SU-DHL-6 (cell line): Measurements from ENCODE around the gene SCN4B.

Experiments used
- H2AFZ ChIP-seq: fragments of 200-600 bp; sonication (generic); 2 replicates; pipeline ENCODE4 v1.6.1; 2014; ENCODE audit warnings: low read depth, mild to moderate bottlenecking, moderate library complexity, mixed read lengths, antibody characterized with exemption, low read length; ENCODE audit not compliant: severe bottlenecking
- H3F3A ChIP-seq: fragments of 200-600 bp; shearing (Covaris generic); 2 replicates; pipeline ENCODE4 v1.6.0; 2016; ENCODE audit warnings: antibody characterized with exemption, mild to moderate bottlenecking; ENCODE audit not compliant: insufficient read depth
- H3K27ac ChIP-seq: fragments of 200-600 bp; sonication (generic); 2 replicates; pipeline ENCODE4 v1.5.1; 2016; ENCODE audit warnings: low read depth, mild to moderate bottlenecking, low read length, moderate library complexity, mixed read lengths
- H3K27me3 ChIP-seq: fragments of 200-600 bp; sonication (generic), shearing (Covaris generic); 2 replicates; pipeline ENCODE4 v1.6.0; 2014; ENCODE audit warnings: mild to moderate bottlenecking, low read length
- H3K36me3 ChIP-seq: fragments of 200-600 bp; sonication (generic); 2 replicates; pipeline ENCODE4 v1.6.1; 2014; ENCODE audit warnings: mild to moderate bottlenecking, low read length, mixed read lengths
- H3K4me2 ChIP-seq: fragments of 300-600, 200-600 bp; shearing (Covaris generic), sonication (generic); 2 replicates; pipeline ENCODE4 v1.6.0; 2014; ENCODE audit warnings: low read length, low read depth, mild to moderate bottlenecking; ENCODE audit not compliant: poor library complexity, severe bottlenecking
- H3K4me3 ChIP-seq: fragments of 200-600 bp; sonication (generic); 2 replicates; pipeline ENCODE4 v1.5.1; 2014; ENCODE audit warnings: antibody characterized with exemption, low read length, mild to moderate bottlenecking, mixed read lengths; ENCODE audit not compliant: insufficient read depth, poor library complexity, severe bottlenecking
- H3K79me2 ChIP-seq: fragments of 200-600 bp; sonication (generic); 2 replicates; pipeline ENCODE4 v1.6.1; 2014; ENCODE audit warnings: mild to moderate bottlenecking, low read length, moderate library complexity; ENCODE audit not compliant: insufficient read depth
- H3K9ac ChIP-seq: fragments of 200-600 bp; sonication (generic); 2 replicates; pipeline ENCODE4 v1.7.0; 2014; ENCODE audit warnings: mild to moderate bottlenecking, low read length
- H3K9me2 ChIP-seq: fragments of 200-600 bp; sonication (generic); replicated peaks from 2 replicates; pipeline ENCODE4 v1.6.1; 2014; ENCODE audit warnings: low read length; ENCODE audit not compliant: insufficient read depth
- H3K9me3 ChIP-seq: fragments of 200-600 bp; sonication (generic); 2 replicates; pipeline ENCODE4 v1.6.1; 2014; ENCODE audit warnings: low read length, mixed read lengths; ENCODE audit not compliant: insufficient read depth
- H4K20me1 ChIP-seq: fragments of 200-600 bp; sonication (generic); 2 replicates; pipeline ENCODE4 v1.6.1; 2014; ENCODE audit warnings: low read depth, mild to moderate bottlenecking, antibody characterized with exemption, low read length, moderate library complexity, mixed read lengths
- CTCF ChIP-seq: fragments of 200-600 bp; sonication (generic); IDR thresholded peaks from one replicate; pipeline ENCODE4 v1.5.1; 2017; ENCODE audit warnings: antibody characterized with exemption, mild to moderate bottlenecking, low read length, moderate library complexity; ENCODE audit not compliant: insufficient read depth, poor library complexity, severe bottlenecking
- EZH2phosphoT487 ChIP-seq: fragments of 200-600 bp; sonication (generic), shearing (Covaris generic); conservative IDR thresholded peaks from 2 replicates; pipeline ENCODE4 v1.6.1; 2018; ENCODE audit warnings: mild to moderate bottlenecking, antibody characterized with exemption, low read length, moderate library complexity, mixed read lengths

SCN4B gene

DNA sequence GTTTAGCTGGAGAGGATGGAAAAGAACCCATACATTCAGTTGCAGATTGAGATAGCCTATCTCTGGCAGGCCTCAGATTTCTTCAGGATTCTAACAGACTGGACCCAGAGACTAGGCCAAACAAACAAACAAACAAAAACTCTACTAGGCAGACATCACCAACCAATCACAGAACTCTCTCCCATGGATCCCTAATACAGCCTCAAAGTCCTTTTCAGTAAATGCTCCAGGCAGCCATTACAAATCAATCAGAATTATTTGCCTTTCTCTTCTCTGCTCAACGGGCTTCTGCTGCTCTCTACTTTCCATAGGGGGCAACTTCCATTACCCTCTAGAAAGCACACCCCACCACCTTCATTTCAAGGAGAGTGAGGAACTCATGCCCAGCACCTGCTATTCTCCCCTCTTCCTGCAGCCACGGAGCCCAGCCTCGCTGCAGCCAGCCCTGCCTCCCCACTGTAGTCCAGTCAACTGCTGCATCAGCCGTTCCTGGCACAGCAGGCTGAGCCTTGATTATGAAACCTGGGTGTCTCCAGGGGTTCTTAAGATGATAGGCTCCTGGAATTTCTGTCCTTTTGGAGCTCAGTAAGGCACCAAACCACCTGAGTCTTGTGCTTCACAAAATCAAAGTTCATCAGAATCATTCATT lies 46.8 kb downstream of the SCN4B start:
- no peak overlapping the region for H3K4me2 ChIP-seq
- no peaks in the 10 kb centered on the region for H3K9me3 ChIP-seq
- no peaks in the 10 kb centered on the region for H3F3A ChIP-seq
- H3K27ac ChIP-seq: no peak overlapping the region
- H4K20me1 ChIP-seq: no peaks in the 10 kb centered on the region
- no peaks in the 10 kb centered on the region for H3K36me3 ChIP-seq
- no peak overlapping the region for H3K9ac ChIP-seq
- H3K27me3 ChIP-seq: no peaks in the 10 kb centered on the region; the same call in 1 of the 2 replicates
- no peaks in the 10 kb centered on the region for H3K9me2 ChIP-seq
- no peak overlapping the region for H2AFZ ChIP-seq
- H3K4me3 ChIP-seq: no peak overlapping the region
- TF ChIP-seq CTCF (no peak), EZH2phosphoT487 (no peak)
- no peaks in the 10 kb centered on the region for H3K79me2 ChIP-seq

DNA sequence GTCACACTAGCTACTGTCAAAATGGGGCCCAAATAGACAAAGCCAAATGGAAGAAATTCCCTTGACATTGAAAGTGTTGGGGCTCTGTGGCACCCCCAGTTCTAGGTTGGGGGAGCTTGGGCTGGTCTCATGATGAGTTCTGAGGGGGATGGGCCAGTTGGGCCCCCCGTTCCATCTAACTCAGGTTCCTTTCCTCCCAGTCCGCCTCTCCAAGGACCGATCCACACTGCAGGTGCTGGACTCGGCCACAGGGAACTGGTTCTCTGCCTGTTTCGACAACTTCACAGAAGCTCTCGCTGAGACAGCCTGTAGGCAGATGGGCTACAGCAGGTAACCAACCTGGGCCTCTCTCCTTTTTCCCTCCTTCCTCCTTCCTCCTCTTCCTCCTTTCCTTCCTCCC lies 48.1 kb downstream of the SCN4B start:
- Histone ChIP-seq H3K36me3 (no peaks in the 10 kb centered on the region), H3K4me2 (no peak overlapping the region), H3K9me3 (no peaks in the 10 kb centered on the region), H3K27me3 (no peaks in the 10 kb centered on the region; the same call in 1 of the 2 replicates), H2AFZ (no peak overlapping the region), H3K9ac (no peak overlapping the region), H3F3A (no peaks in the 10 kb centered on the region), H4K20me1 (no peaks in the 10 kb centered on the region), H3K4me3 (no peak overlapping the region), H3K9me2 (no peaks in the 10 kb centered on the region), H3K79me2 (no peaks in the 10 kb centered on the region), H3K27ac (no peak overlapping the region)
- TF ChIP-seq CTCF (no peak), EZH2phosphoT487 (no peak)

GRCh38 chr11:118102721-118103261 lies 49.8 kb downstream of the SCN4B start:
- Histone ChIP-seq H3F3A (no peaks in the 10 kb centered on the region), H2AFZ (no peak overlapping the region), H3K4me3 (no peak overlapping the region), H3K4me2 (no peak overlapping the region), H3K36me3 (no peaks in the 10 kb centered on the region), H3K79me2 (no peaks in the 10 kb centered on the region), H4K20me1 (no peaks in the 10 kb centered on the region), H3K9me3 (no peaks in the 10 kb centered on the region), H3K27ac (no peak overlapping the region), H3K27me3 (no peaks in the 10 kb centered on the region; the same call in 1 of the 2 replicates), H3K9me2 (no peaks in the 10 kb centered on the region), H3K9ac (no peak overlapping the region)
- TF ChIP-seq EZH2phosphoT487 (no peak), CTCF (no peak)
